HG02970 (cell line): Measurements from ENCODE around the gene CPPED1.
"Not testable (repeated sequence)": the region's sequence is repeated elsewhere in the genome, so short reads cannot be mapped to it uniquely, and the experiment has no call there.

Experiments
- ATAC-seq: cut with Tn5 transposase; IDR thresholded peaks from one replicate; pipeline ENCODE4 v1.9.1; 2021; ENCODE audit warnings: mild to moderate bottlenecking, moderate library complexity, moderate number of reproducible peaks; ENCODE audit not compliant: unreplicated experiment, low FRiP score

CPPED1 gene

DNA sequence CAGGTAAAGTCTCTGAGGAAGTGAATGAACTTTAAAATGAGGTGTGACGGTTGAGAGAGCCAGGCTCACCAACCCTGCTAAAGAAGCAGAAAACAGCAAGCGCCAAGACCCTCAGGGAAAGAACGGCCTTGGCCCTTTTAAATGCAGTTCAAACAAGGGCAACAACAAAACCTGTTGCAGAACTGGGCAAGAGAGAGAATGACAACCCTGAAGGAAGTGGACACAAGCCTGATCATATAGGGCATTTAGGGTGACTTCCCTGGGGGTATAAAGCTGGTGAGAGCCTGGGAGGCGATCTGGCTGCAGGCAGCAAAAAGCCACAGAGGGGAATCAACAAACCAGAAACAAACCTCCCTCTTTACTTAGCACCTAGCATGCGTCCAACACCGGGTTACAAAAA is 1.0 kb downstream of the CPPED1 start:
- ATAC-seq: no peak

- ATAC-seq: no peak
Observed at GRCh38 chr16:12802048-12802447, 1.6 kb downstream of the CPPED1 start.

DNA sequence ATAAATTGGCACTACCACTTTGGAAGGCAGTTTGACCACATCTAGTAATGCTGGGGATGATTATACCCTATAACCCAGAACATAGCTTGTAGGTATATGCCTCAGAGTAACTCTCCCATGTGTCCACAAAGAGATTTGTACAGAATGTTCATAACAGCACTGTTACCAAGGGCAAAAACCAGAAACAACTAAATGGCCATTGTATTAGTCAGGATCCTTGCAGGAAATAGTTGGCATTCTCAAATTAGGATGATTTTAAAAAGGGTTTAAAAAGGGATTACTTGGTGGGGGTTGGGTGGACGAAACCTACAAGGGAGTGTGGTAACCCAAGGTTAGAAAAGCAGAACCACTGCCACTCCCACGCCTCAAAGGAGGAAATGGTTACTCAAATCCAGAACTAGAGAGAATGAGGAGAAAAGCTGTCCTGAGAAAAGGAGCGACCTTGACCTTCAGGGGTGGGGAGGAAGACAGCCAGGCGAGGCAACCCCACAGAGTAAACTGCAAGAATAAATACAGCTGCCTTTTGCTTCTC is 2.1 kb downstream of the CPPED1 start:
- ATAC-seq: no peak

DNA sequence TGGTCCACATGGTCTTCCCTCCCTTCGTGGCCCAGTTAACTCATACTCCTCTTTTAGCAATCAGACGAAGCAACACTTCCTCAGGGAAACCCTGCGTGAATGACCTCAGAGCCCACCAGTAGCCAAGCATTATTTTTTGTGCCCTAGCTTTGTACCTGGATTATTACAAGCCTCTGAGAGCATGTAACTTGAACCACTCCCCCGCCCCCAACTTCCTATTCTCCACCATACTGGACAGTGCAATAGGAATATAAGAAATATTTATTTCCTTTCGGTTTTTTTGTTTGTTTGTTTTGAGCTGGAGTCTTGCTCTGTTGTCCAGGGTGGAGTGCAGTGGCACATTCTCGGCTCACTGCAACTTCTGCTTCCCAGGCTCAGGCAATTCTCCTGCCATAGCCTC is 2.9 kb downstream of the CPPED1 start:
- no peak for ATAC-seq

DNA sequence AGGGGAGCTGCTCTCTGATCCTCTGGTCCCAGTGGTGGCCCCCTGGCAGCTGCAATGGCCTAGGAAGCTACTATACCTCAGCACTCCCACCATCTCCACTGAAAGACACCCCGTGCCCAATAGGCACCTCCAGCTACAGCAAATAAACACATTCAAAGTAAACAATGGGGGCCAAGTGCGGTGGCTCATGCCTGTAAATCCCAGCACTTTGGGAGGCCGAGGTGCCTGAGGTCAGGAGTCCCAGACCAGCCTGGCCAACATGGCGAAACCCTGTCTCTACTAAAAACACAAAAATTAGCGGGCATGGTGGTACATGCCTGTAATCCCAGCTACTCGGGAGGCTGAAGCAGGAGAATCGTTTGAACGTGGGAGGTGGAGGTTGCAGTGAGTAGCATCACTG is 3.7 kb downstream of the CPPED1 start:
- not testable (repeated sequence) for ATAC-seq

- no peak for ATAC-seq
Observed at GRCh38 chr16:12798846-12799245, 4.8 kb downstream of the CPPED1 start.

GRCh38 chr16:12798171-12798570 is 5.5 kb downstream of the CPPED1 start:
- ATAC-seq: no peak

- ATAC-seq: no peak
Observed at GRCh38 chr16:12796498-12796897, 7.2 kb downstream of the CPPED1 start.

DNA sequence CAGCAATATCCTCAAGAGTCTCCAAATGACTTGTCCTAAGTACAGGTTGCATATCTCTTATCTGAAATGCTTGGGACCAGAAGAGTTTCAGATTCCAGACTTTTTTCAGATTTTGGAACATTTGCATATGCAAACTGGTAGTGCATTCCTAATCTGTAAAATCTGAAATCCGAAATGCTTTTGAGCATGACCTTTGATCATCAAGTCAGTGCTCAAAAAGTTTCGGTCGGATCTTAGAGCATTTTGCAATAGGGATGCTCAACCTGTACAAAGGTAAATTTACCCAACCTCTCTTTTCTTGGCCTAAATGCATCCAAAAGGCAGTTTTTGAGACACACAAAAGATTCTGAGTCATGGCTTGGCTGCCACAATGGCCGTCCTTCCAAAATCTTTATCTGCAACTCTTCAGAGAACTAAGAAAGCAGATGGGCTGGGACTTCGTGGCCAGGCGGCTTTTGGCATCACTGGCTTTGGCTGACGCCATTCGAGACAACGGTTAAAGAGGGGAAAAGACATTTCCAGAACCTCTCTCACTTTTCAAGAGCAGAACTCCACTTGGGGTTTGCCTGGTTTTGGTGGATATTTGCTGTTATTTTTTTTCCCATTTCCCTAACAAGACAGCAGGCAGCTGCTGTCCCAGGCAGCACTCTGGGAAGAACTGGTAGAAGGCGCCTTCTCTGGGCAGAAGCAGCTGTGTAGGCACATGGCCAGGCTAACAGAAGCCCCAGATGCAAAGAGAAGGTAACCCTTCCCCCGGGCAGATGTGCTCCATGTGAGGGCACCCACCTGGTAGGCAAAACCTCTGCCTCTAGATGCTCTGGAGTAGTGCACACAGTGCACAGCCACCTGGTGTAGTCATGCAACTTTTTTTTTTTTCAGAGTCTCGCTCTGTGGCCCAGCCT is 8.9 kb downstream of the CPPED1 start:
- no peak for ATAC-seq

DNA sequence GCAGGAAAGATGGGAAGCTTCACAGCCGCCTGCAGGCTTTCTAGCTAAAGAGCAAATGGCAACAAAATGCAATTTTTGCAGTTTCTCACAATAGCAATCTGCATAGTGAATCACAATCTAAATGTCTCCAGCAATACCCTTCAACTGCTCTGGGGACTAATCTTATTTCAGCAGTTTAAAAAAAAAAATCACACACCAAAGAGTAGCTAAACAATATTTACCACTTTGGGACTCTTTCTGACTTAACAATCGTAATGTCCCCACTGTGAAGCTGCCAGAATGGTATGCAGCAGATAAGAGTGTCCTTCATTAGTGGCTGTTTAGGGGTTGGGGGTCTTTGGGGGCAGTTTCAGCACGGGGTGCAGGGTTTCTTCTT is 9.8 kb downstream of the CPPED1 start:
- ATAC-seq: no peak

DNA sequence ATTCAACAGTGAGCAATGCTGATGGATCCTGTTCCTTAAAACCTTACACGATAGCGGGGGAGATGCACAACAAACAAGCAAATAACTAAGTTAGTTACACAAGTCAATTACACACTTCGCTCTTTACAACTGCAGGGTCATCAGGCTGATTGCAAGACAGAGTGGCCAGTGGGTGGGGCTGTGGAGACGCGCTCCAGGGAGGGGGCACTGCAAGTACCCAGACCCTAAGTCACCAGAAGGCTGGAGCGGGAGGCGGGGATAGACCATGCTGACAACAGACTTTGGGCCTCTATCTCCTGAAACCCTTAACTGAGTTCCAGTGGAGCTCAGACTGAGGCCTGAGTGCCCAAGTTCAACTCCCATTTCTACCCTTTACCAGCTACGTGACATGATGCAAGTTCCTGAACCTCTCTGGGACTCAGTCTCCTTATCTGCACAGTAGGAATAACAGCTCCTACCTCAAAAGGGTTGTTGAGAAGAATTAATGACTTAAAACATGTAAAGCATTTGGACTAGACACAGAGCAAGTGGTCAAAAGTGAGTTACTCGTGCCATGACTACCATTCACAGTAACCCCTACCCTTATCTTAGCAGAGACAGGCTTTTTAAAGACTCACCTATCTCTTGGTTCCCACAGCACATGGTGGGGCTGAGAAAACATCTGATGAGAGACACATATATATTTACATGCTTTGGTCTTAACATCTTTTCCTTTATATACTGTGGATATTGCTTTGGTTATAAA is 10.4 kb downstream of the CPPED1 start:
- no peak for ATAC-seq

DNA sequence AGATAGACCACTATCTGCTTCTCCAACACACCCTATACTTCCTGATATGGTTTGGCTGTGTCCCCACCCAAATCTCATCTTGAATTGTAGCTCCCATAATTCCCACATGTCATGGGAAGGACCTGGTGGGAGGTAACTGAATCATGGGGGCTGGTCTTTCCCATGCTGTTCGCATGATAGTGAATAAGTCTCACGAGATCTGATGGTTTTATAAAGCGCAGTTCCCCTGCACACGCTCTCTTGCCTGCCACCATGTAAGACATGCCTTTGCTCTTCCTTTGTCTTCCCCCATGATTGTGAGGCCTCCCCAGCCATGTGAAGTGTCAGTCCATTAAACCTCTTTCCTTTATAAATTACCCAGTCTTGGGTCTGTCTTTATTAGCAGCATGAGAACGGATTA is 11.2 kb downstream of the CPPED1 start:
- ATAC-seq: not testable (repeated sequence)

DNA sequence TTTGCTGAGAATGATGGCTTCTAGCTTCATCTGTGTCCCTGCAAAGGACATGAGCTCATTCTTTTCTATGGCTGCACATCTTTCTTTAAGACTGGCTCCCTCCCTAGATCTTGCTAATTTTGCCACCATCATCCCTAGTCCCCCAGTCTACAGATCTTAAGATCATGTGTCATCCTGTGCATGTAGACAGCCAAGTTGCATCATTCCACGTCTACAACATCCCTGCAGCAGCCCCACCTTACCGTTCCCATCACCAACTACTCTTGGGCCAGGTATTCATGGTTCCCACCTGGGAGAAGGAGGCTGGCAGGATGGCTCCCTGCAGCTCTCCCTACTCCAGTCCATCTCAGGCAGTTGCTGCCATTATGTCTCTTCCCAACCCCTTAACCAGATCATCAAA is 12.3 kb downstream of the CPPED1 start:
- ATAC-seq: no peak

DNA sequence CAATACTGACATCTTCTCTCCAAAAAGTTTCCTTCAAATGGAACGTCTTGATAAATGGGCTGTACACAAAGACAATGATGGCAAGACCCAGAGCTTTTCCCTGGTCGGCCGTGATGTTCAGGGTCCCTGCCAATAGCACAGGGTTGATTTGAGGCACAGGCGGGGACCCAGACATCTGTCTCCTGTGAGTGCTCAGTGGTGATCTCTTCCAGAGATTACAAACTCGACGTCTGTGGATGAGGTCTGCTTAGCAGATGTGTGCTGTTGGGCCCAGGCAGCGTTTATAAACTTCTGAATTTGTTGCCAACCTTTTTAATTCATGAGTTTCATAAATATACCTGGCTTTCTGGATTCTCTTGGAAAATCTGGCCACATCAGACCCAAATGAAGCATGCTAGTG is 14.9 kb downstream of the CPPED1 start:
- ATAC-seq: no peak

GRCh38 chr16:12786081-12786480 is 17.6 kb downstream of the CPPED1 start:
- ATAC-seq: no peak

- no peak for ATAC-seq
Observed at GRCh38 chr16:12784076-12784475, 19.6 kb downstream of the CPPED1 start.

DNA sequence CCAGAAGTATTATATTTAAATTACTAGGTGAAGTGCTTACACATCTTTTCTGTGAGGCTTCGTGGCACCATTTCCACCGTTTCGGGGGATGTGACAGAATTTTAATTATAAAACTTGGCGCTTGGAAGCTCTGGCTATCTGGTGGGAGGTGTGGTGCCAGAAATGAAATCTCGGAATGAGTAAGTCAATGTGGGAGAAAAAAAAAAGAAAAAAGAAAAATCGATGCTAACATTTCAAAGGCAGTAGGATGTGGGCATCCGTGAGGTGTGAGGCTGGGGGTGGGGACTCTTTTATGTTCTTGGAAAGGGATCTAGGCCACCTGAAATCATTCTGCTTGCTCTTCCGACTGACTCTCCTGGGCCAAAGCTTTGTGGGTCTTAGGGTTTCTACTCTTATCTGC is 21.9 kb downstream of the CPPED1 start:
- no peak for ATAC-seq

DNA sequence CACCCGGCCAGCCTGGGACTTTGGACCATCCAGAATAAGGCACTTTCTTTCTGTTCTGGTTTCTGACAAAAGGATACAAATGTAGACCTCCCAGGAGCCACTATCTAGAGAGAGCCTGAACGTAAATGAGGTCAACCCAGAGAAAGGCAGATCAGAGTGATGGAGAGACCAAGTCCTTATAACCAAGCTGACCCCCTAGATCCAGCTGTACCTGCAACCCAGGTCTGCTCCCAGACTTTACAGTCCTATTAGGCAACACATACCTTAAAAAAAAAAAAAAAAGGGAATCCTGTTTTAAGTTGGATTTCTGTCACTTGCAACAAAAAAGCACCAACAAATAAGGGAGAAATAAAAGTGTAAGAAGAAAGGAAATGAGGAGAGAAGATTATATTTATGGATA is 23.2 kb downstream of the CPPED1 start:
- ATAC-seq: no peak

DNA sequence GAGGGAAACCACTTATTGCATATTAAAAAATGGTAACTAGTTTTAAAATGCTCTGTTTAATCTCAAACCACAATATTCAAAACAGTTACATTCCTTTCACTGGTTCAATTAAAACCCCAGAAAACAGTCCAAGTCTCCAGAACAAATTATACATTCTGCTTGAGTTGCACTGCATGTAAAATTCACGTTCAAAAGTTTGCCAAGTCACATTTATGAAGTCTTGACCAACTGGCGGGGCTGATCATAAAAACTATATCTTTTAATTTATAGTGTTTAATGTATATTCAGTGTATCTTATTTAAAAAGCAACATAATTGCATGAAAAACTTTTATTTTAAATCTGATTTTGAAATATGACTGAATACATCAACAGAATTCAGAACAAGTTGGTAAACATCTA is 25.0 kb downstream of the CPPED1 start:
- ATAC-seq: no peak

DNA sequence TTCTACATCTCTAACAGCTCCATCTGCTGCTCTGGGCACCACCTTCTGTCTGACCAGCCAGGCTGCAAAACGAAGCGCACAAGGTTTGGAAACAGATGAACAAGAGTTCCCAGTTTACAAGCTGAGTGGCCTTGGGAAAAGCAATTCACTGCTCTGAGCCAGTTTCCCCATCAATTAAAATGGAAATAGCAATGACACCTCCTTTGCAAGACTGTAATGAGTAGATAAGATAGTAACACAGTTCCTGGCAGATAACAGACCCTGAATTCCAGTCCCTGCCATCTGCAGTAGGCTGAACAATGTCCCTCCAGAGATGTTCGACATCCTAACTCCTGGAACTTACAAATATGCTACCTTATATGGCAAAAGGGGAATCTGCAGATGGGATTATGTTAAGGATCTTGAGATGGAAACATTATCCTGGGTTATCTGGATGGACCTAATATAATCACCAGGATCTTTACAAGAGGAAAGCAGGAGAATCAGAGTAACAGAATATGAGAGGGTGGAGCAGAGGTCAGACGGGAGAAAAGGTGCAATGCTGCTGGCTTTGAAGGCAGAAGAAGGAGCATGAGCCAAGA is 27.9 kb downstream of the CPPED1 start:
- ATAC-seq: no peak

DNA sequence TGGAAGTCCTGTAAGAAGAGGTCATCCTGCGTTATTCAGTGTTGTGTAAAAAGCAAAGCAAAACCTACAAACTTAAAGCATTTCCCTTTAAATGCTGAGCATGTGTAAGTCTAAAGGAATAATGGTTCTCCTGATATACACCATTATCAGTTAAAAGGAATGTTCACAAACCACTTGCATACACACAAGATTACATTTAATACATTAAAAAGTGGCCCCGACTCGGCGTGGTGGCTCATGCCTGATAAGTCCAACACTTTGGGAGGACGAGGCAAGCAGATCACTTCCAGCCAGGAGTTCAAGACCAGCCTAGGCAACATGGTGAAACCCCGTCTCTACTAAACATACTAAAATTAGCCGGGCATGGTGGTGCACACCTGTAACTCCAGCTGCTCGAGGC is 30.5 kb downstream of the CPPED1 start:
- ATAC-seq: no peak
